ENCODE data around the gene TMC7.

The TMC7 gene

GRCh38 chr16:19108409-19109287, 124.9 kb downstream of the TMC7 start:
- DNase-seq (ENCODE audit: low spot score) = no peak
- TF ChIP-seq CTCF (IDR thresholded peaks at IDR 0.05; ENCODE audit: extremely low read depth, missing control alignments) = no peak

- no peak for DNase-seq (ENCODE audit: low spot score)
- TF ChIP-seq CTCF (IDR thresholded peaks at IDR 0.05; ENCODE audit: extremely low read depth, missing control alignments) = no peak
Measured at GRCh38 chr16:19109288-19109664, 125.5 kb downstream of the TMC7 start.

- no peak for TF ChIP-seq CTCF (IDR thresholded peaks at IDR 0.05; ENCODE audit: extremely low read depth, missing control alignments)
- DNase-seq (ENCODE audit: low spot score) = no peak
Measured at GRCh38 chr16:19110537-19111360, 127.0 kb downstream of the TMC7 start.

GRCh38 chr16:19112099-19112407, 128.3 kb downstream of the TMC7 start:
- TF ChIP-seq CTCF (IDR thresholded peaks at IDR 0.05; ENCODE audit: extremely low read depth, missing control alignments) = no peak
- no peak for DNase-seq (ENCODE audit: low spot score)
